ENCODE measurements around the gene SENP2. TPM values are rescaled to one million over a fixed set of nuclear protein-coding genes. Genes with fewer than 3 reads are reported as not detected.
A peak's percentile ranks its signal among the peaks of the same experiment; 100 is the strongest.

Gene SENP2
- polyA plus RNA-seq, 2 of the 4 experiments (the other 2 are of a cell fraction) = 19.7 to 22.4 TPM

GRCh38 chr3:185654758-185655145 lies 68.7 kb downstream of the SENP2 start:
- ChIA-PET POLR2A (interaction anchor here (0.7 kb wide), 1 partner anchor 935 kb away, joined by 3 read pairs; no protein-coding TSS in a partner anchor), CTCF (interaction anchor here (1.3 kb wide), 1 partner anchor 23 kb away, joined by 4 read pairs; no protein-coding TSS in a partner anchor)
- Histone ChIP-seq H3K4me1 (peaks cover 29% of the 10 kb centered on the region), H3K27ac (no peak overlapping the region; a peak in 1 of 6 replicates), H3K4me3 (no peak overlapping the region), H3K9me3 (no peaks in the 10 kb centered on the region), H3K4me2 (no peak overlapping the region)
- WGBS (ENCODE audit: missing lambda C conversion rate) = 95% methylated on average over 2 of the region's 2 CpGs
- DNase-seq (ENCODE audit: low read depth in 1 of 2, low spot score in 1 of 2) = no peak
- no peak for TF ChIP-seq CBX8 (IDR thresholded peaks at IDR 0.05)
- no peak for TF ChIP-seq PBX3 (IDR thresholded peaks at IDR 0.05)
- no peak for TF ChIP-seq RNF2 (IDR thresholded peaks at IDR 0.05; ENCODE audit: borderline replicate concordance, low read depth)
- no peak for TF ChIP-seq CBX2 (IDR thresholded peaks at IDR 0.05; ENCODE audit: borderline replicate concordance, low read depth)
- no peak for TF ChIP-seq NFE2L2 (conservative IDR thresholded peaks at IDR 0.05; ENCODE audit: low read length)
- TF ChIP-seq SREBF2 (IDR thresholded peaks at IDR 0.05) = no peak
- TF ChIP-seq BCL3 (IDR thresholded peaks at IDR 0.05) = no peak
- TF ChIP-seq HOXA7 (CRISPR knock-in tag; IDR thresholded peaks at IDR 0.05) = no peak
- TF ChIP-seq ELK1 (IDR thresholded peaks at IDR 0.05; ENCODE audit: low read depth, low read length) = no peak
- no peak for TF ChIP-seq RARB (CRISPR knock-in tag; IDR thresholded peaks at IDR 0.05)
- TF ChIP-seq FOSL2 (IDR thresholded peaks at IDR 0.05) = no peak
- TF ChIP-seq FOSL2 (CRISPR knock-in tag; IDR thresholded peaks at IDR 0.05) = no peak
- no peak for TF ChIP-seq HES2 (IDR thresholded peaks at IDR 0.05)
- no peak for TF ChIP-seq MAZ (IDR thresholded peaks at IDR 0.05; ENCODE audit: borderline replicate concordance, low read depth, low read length)
- no peak for TF ChIP-seq RCOR1 (IDR thresholded peaks at IDR 0.05; ENCODE audit: low read depth, low read length)
- TF ChIP-seq JUN (IDR thresholded peaks at IDR 0.05) = no peak
- TF ChIP-seq POLR2AphosphoS2 (conservative IDR thresholded peaks at IDR 0.05; ENCODE audit: low read length) = no peak
- no peak for FAIRE-seq
- no peak for ATAC-seq

GRCh38 chr3:185655426-185656320 lies 69.6 kb downstream of the SENP2 start:
- Histone ChIP-seq H3K4me1 (peaks cover 35% of the 10 kb centered on the region), H3K4me3 (no peak overlapping the region), H3K27ac (peak overlapping the region; percentile 45 to 60; a peak in 3 of 6 replicates), H3K9me3 (no peaks in the 10 kb centered on the region), H3K4me2 (no peak overlapping the region)
- ChIA-PET POLR2A (no interaction called here), CTCF (interaction anchor here (1.4 kb wide), 1 partner anchor 106 kb away, joined by 3 read pairs; no protein-coding TSS in a partner anchor)
- no peak for FAIRE-seq
- ATAC-seq = no peak
- no peak for DNase-seq (ENCODE audit: low read depth in 1 of 2, low spot score in 1 of 2)
- 91% methylated on average over 11 of the region's 12 CpGs for WGBS (ENCODE audit: missing lambda C conversion rate)
- TF ChIP-seq USF2 (IDR thresholded peaks at IDR 0.05) = no peak
- TF ChIP-seq GATA3 (IDR thresholded peaks at IDR 0.05; ENCODE audit: borderline replicate concordance) = no peak
- TF ChIP-seq ESRRA (IDR thresholded peaks at IDR 0.05; ENCODE audit: borderline replicate concordance, low read length) = no peak
- no peak for TF ChIP-seq SMC3 (IDR thresholded peaks at IDR 0.05)
- TF ChIP-seq FOSB (CRISPR knock-in tag; IDR thresholded peaks at IDR 0.05) = no peak
- TF ChIP-seq PHF8 (IDR thresholded peaks at IDR 0.05; ENCODE audit: borderline replicate concordance, low read depth) = no peak
- TF ChIP-seq HES2 (IDR thresholded peaks at IDR 0.05) = no peak
- TF ChIP-seq KDM5A (IDR thresholded peaks at IDR 0.05) = no peak
- TF ChIP-seq REST (IDR thresholded peaks at IDR 0.05) = no peak
- no peak for TF ChIP-seq HMGXB4 (CRISPR knock-in tag; IDR thresholded peaks at IDR 0.05; ENCODE audit: borderline replicate concordance)
